Prostate gland (tissue), 2 donors: ENCODE measurements around the gene EZH1. TPM values are rescaled to one million over a fixed set of nuclear protein-coding genes. Genes with fewer than 3 reads are reported as not detected.

ENCODE experiments used
- DNase-seq: peaks from one replicate; pipeline ENCODE4 v3.0.0-alpha.2; 2019; ENCODE audit warnings: low spot score
- H3K27ac ChIP-seq, 2 donors: fragments of 200-600 bp; sonication (generic); 2 replicates each; pipeline ENCODE4 v1.5.1; 2017 to 2019
- H3K27me3 ChIP-seq: fragments of 200-600 bp; sonication (generic); replicated peaks from 2 replicates; pipeline ENCODE4 v1.5.1; 2019; ENCODE audit not compliant: insufficient read depth
- H3K36me3 ChIP-seq, 2 donors: fragments of 200-600 bp; sonication (generic); 1 replicate in 1 of 2; 2 replicates in 1 of 2; pipeline versions ENCODE4 v1.5.1 to v1.8.1; 2017 to 2019
- H3K4me1 ChIP-seq: fragments of 200-600 bp; sonication (generic); replicated peaks from 2 replicates; pipeline ENCODE4 v1.5.1; 2019
- H3K4me3 ChIP-seq, 2 donors: fragments of 200-600 bp; sonication (generic); 2 replicates each; pipeline ENCODE4 v1.5.1; 2017 to 2019
- H3K9me3 ChIP-seq: fragments of 200-600 bp; sonication (generic); 2 replicates; pipeline ENCODE4 v1.5.1; 2017
- CTCF ChIP-seq, 4 experiments: fragments of 200-600 bp in 2 of 4; fragments of 450-650 bp in 2 of 4; sonication (generic) in 2 of 4; IDR thresholded peaks; 1 replicate in 3 of 4; 2 replicates in 1 of 4; pipeline ENCODE4 v1.5.1; 2016 to 2019; ENCODE audit warnings: antibody characterized with exemption in 4 of 4, mild to moderate bottlenecking in 2 of 4, moderate library complexity in 2 of 4
- POLR2A ChIP-seq: fragments of 450-650 bp; IDR thresholded peaks from one replicate; pipeline ENCODE4 v1.6.1; 2016; ENCODE audit warnings: antibody characterized with exemption, mild to moderate bottlenecking
- POLR2AphosphoS5 ChIP-seq: sonication (generic); formaldehyde crosslinking; IDR thresholded peaks from one replicate; pipeline ENCODE4 v1.6.1; 2017; ENCODE audit warnings: antibody characterized with exemption
- WGBS: methylation state at CpG from one replicate; pipeline ENCODE4 v1.1.5; 2018; 5-methylcytosine and 5-hydroxymethylcytosine counted together
- intact Hi-C: fragments of 100-400 bp; cut with DNase I; formaldehyde crosslinking; loops from one replicate; pipeline ENCODE4 v1.14.2; 2022
- total RNA-seq, 2 donors: library from RNA; depleted of rRNA; stranded (reverse); fragments of >200 nt; gene quantifications; one replicate each; pipeline ENCODE4 v1.1.0, GENCODE V29; 2016

EZH1 gene
- total RNA-seq, 2 donors from 2014 or later = 28.5 to 61.2 TPM

- no peak for TF ChIP-seq POLR2A
- peak; percentile 31 for TF ChIP-seq POLR2AphosphoS5
- Histone ChIP-seq H3K36me3 (no peaks in the 10 kb centered on the region), H3K4me3 (peak overlapping the region; percentile 29 to 35), H3K27ac (peak overlapping the region; percentile 0 to 50), H3K27me3 (no peaks in the 10 kb centered on the region), H3K4me1 (peaks cover 9% of the 10 kb centered on the region), H3K9me3 (no peaks in the 10 kb centered on the region)
- 10% methylated on average over 25 of the region's 25 CpGs for WGBS
- DNase-seq = peak; percentile 50
- intact Hi-C loops = no loop called here
Observed at GRCh38 chr17:42683407-42684034, 61.3 kb downstream of the EZH1 start.

- intact Hi-C loops = no loop called here
- H3K27ac ChIP-seq = peak overlapping the region; percentile 50 to 55
- no peaks in the 10 kb centered on the region for H3K27me3 ChIP-seq
- no peak for DNase-seq
- TF ChIP-seq CTCF (IDR thresholded peaks at IDR 0.05) = no peak
- no peak for TF ChIP-seq POLR2A
- TF ChIP-seq POLR2AphosphoS5 = no peak
- no peaks in the 10 kb centered on the region for H3K36me3 ChIP-seq
- H3K9me3 ChIP-seq = no peaks in the 10 kb centered on the region
- WGBS = 2% methylated on average over 24 of the region's 34 CpGs
- peaks cover 9% of the 10 kb centered on the region for H3K4me1 ChIP-seq
- H3K4me3 ChIP-seq = peak overlapping the region; percentile 29 to 35
Observed at GRCh38 chr17:42682722-42683403, 62.0 kb downstream of the EZH1 start.

- Histone ChIP-seq H3K27ac (peak within 1 kb of the TSS; percentile 50 to 55), H3K27me3 (no peaks in the 10 kb centered on the region), H3K4me3 (peak within 1 kb of the TSS; percentile 29 to 35), H3K9me3 (no peaks in the 10 kb centered on the region), H3K4me1 (peaks cover 9% of the 10 kb centered on the region), H3K36me3 (no peaks in the 10 kb centered on the region)
- 13% methylated on average over 22 of the region's 22 CpGs for WGBS
- intact Hi-C loops = no loop called here
- TF ChIP-seq POLR2AphosphoS5 (no peak), POLR2A (no peak), CTCF (IDR thresholded peaks at IDR 0.05) (no peak)
- DNase-seq = no peak
Observed at GRCh38 chr17:42681976-42682721, 62.7 kb downstream of the EZH1 start, which contains the start of gene CNTNAP1. TSS of gene CNTNAP1 (plus strand) at chr17:42682531. CDS start at chr17:42682830, 299 bp downstream.

- peak overlapping the region; percentile 98 for H3K27ac ChIP-seq
- WGBS = 64% methylated on average over 16 of the region's 20 CpGs
- H3K36me3 ChIP-seq = no peaks in the 10 kb centered on the region
- peak overlapping the region; percentile 20 to 25 for H3K4me3 ChIP-seq
- no peak for TF ChIP-seq CTCF (IDR thresholded peaks at IDR 0.05)
- no peak for TF ChIP-seq POLR2AphosphoS5
- TF ChIP-seq POLR2A = no peak
- H3K27me3 ChIP-seq = no peaks in the 10 kb centered on the region
- peaks cover 9% of the 10 kb centered on the region for H3K4me1 ChIP-seq
- no peaks in the 10 kb centered on the region for H3K9me3 ChIP-seq
- no peak for DNase-seq
- intact Hi-C loops = no loop called here
Observed at GRCh38 chr17:42680331-42680808, 64.5 kb downstream of the EZH1 start.
